ES-I3 (cell line): ENCODE results near the gene SUPT4H1.

Source experiments
- H3K36me3 ChIP-seq: 2 replicates; pipeline ENCODE4 v1.6.1; 2013; ENCODE audit warnings: mild to moderate bottlenecking, low read length, control low read depth, moderate library complexity; ENCODE audit not compliant: insufficient read depth
- H3K4me1 ChIP-seq: 2 replicates; pipeline ENCODE4 v1.6.1; 2013; ENCODE audit warnings: mild to moderate bottlenecking, control low read depth, low read length; ENCODE audit not compliant: insufficient read depth
- H3K9ac ChIP-seq: 2 replicates; pipeline ENCODE4 v1.6.1; 2013; ENCODE audit warnings: low read depth, mild to moderate bottlenecking, low read length, moderate library complexity
- H3K9me3 ChIP-seq: 2 replicates; pipeline ENCODE4 v1.6.1; 2013; ENCODE audit warnings: mild to moderate bottlenecking, low read length, moderate library complexity; ENCODE audit not compliant: control insufficient read depth, insufficient read depth

SUPT4H1 gene

DNA sequence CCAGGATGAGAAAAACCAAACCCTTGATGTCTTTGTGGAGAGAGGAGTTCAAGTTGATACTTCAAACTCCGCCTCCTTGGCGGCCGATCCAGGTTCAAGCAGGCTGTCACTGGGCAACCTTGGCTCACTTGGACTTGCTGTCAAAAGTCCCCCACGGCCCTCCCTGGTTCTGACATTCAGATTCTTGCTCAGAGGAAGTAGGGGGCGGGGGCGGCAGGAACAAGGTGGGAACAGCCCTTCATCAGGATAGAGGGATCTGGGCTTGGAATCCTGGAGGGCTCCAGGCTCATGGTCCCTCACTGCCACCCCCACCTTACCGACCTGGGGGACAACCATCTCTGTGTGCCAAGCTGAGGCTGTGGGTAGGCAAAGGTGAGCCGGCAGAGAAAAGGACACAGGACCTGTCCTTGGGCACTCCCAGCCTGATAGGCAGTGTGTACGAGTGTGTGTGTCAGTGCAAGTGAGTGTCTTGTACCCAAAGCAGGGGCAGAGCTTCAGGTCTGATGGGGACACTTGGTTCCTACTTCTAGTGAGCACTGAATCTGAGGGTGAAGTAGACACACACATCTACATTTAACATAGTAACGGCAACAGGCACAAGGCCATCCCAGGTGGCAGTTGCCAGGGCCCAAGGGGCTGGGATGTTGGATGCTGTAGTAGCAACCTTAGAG is 16.8 kb downstream of the SUPT4H1 start:
- Histone ChIP-seq H3K36me3 (no peaks in the 10 kb centered on the region), H3K4me1 (peaks cover 65% of the 10 kb centered on the region), H3K9ac (no peak overlapping the region), H3K9me3 (no peaks in the 10 kb centered on the region)

GRCh38 chr17:58334661-58335060 is 17.3 kb downstream of the SUPT4H1 start:
- H3K9ac ChIP-seq = no peak overlapping the region
- H3K36me3 ChIP-seq = no peaks in the 10 kb centered on the region
- H3K4me1 ChIP-seq = peaks cover 61% of the 10 kb centered on the region
- H3K9me3 ChIP-seq = no peaks in the 10 kb centered on the region

GRCh38 chr17:58334256-58334655 is 17.7 kb downstream of the SUPT4H1 start:
- peaks cover 58% of the 10 kb centered on the region for H3K4me1 ChIP-seq
- no peaks in the 10 kb centered on the region for H3K9me3 ChIP-seq
- H3K9ac ChIP-seq = no peak overlapping the region
- no peaks in the 10 kb centered on the region for H3K36me3 ChIP-seq

DNA sequence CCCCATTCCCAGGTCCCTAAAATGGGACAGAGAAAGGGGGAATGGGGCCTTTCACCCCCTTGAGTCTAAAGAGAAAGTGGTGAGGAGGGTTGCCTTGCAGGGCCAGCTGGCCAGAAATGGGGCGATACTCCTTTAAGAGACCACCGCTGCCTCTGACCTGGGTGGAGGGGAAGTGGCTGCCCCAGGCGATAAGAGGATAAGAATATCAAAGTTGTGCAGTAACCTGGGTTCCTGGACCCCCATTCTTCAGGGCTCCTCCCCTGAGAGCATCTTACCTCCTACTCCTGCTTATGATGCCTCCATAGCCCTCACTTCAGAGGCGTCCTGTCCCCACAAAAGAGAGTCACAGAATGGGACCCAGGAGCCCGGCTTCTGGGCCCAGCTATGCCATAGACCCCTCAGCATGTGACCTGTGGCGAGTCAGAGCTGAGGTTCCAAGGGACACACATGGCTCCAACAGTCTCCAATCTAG is 18.2 kb downstream of the SUPT4H1 start:
- Histone ChIP-seq H3K4me1 (peaks cover 60% of the 10 kb centered on the region), H3K36me3 (no peaks in the 10 kb centered on the region), H3K9me3 (no peaks in the 10 kb centered on the region), H3K9ac (no peak overlapping the region)

DNA sequence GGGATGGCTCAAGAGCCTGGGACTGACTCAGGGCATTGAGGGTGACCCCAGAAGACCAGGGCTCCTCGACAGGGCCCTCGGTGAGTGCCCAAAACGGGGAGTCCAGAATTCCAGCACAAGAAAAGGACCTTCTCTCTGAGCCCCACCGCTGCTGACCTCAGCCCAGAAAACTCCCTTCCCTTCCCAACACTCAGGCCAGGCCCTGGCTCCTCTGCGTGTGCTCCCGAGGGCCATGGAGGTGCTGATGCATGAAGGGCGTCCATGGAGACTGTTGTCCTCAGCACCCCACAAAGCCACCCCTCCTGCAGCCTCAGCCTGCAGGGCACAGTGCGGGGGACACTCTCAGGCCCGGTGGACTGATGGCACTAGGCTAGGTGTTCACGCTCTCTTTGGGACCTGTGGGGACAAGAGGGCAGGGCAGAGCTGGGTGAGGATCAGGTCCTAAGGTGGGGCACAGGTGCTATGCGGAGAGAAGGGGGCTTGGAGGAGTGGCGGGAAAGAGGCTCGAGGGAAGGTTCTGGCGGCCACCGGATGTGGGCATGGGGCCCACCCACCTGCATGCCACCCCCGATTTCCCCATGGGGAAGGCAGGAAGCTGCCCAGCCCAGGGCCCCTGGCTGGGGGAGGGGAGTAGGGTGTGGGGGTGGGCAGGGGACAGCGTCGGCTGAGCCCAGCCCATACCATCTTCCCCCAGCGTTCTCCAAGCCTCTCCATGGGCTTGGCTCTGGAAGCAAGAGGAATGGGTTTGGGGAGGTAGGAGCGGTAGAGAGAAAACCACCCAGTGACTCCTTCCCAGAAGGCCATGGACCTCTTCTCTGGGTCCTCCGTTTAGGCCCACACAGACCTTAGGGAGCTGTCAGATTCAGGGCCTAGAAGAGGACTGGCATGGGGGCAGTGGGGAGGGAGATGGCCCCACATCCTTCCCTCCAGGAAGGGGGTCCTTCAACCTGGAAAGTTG is 18.9 kb downstream of the SUPT4H1 start:
- H3K9ac ChIP-seq = no peak overlapping the region
- no peaks in the 10 kb centered on the region for H3K36me3 ChIP-seq
- H3K4me1 ChIP-seq = peaks cover 57% of the 10 kb centered on the region
- H3K9me3 ChIP-seq = no peaks in the 10 kb centered on the region

DNA sequence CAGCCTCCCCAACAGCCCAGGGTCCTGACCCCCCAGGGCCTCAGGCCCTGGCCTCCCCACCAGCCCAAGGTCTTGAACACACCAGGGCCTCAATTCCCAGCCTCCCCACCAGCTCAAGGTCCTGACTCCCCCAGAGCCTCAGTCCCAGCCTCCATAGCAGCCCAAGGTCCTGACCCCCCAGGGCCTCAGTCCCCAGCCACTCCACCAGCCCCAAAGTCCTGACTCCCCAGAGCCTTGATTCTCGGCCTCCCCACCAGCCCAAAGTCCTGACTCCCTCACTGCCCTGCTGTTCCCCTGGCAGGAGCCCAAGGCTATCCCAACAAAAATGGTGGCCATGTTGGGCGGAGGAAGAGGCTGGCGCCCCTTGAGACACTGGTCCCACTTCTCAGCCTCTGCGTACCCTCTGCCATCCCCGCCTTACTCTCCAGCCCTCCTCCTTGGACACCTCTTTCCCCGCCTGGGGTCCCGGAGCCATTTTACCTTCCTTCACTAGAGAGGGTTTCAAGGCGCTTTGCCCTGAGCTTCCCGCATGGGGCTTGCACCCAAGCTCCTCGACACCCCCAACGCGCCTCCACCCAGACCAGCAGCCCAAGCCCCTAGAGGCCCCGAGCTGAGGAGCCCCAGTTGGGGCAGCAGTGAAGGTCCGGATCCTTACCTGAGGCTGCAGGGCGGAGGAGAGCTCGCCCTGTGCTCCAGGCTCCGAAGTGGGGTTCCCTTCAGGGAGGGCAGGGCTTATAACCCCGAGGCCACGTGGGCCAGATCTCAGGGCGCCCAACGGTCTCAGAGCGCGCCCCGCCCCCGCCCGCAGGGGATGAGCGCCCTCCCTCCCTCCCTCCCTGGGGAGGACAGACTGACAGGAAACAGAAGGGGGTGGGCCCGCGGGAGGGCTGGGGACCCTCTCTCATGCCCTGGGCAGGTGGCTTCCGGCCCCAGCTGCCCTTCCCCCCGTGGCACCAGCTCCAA is 19.9 kb downstream of the SUPT4H1 start:
- Histone ChIP-seq H3K4me1 (peaks cover 49% of the 10 kb centered on the region), H3K9ac (peak overlapping the region; percentile 9; the same call in 1 of the 2 replicates), H3K36me3 (no peaks in the 10 kb centered on the region), H3K9me3 (no peaks in the 10 kb centered on the region)

DNA sequence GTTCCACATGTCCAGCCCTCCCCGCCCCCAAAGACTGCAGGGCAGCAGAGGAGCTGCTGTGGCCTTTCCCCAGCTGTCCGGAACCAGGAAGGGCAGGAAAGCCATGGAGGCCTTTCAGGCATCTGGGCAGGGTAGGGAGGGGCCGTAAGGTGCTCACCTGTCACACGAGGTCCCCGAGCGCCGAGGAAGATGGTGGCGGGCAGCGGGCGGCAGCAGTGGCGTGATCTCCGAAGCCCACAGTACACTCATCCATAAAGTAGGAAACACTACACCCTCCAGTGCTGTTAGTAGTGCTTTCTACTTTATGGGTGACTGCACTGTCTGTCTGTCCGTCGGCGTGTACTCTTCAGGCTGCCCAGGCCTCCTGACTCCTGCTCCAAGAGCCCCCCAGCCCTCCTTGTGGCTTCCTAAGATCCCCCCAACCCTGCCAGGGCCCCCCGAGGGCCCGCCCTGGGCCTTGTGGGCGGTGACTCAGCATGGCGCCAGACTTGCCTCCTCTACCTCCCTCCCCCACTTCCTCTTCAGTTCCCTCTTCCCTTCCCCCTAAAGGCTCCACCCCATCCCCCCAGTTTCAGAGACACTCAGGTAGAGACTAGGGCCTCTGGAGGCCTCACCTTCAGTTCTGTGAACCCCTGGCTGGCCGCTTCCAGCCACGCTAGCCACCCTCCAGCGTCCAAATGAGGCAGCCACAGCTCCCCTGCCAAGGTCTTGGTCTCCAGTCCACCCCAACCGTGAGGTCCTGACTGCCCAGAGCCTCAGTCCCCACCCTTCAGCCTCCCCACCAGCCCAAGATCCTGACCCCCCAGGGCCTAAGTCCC is 20.8 kb downstream of the SUPT4H1 start:
- peak overlapping the region; percentile 24 for H3K9ac ChIP-seq
- peaks cover 40% of the 10 kb centered on the region for H3K4me1 ChIP-seq
- no peaks in the 10 kb centered on the region for H3K9me3 ChIP-seq
- H3K36me3 ChIP-seq = no peaks in the 10 kb centered on the region

GRCh38 chr17:58330538-58330996 is 21.4 kb downstream of the SUPT4H1 start:
- no peak overlapping the region; the same call in 1 of the 2 replicates for H3K9ac ChIP-seq
- H3K4me1 ChIP-seq = peaks cover 34% of the 10 kb centered on the region
- H3K36me3 ChIP-seq = no peaks in the 10 kb centered on the region
- H3K9me3 ChIP-seq = no peaks in the 10 kb centered on the region

GRCh38 chr17:58329810-58330537 is 22.0 kb downstream of the SUPT4H1 start:
- Histone ChIP-seq H3K9ac (no peak overlapping the region), H3K9me3 (no peaks in the 10 kb centered on the region), H3K4me1 (peaks cover 34% of the 10 kb centered on the region), H3K36me3 (no peaks in the 10 kb centered on the region)

DNA sequence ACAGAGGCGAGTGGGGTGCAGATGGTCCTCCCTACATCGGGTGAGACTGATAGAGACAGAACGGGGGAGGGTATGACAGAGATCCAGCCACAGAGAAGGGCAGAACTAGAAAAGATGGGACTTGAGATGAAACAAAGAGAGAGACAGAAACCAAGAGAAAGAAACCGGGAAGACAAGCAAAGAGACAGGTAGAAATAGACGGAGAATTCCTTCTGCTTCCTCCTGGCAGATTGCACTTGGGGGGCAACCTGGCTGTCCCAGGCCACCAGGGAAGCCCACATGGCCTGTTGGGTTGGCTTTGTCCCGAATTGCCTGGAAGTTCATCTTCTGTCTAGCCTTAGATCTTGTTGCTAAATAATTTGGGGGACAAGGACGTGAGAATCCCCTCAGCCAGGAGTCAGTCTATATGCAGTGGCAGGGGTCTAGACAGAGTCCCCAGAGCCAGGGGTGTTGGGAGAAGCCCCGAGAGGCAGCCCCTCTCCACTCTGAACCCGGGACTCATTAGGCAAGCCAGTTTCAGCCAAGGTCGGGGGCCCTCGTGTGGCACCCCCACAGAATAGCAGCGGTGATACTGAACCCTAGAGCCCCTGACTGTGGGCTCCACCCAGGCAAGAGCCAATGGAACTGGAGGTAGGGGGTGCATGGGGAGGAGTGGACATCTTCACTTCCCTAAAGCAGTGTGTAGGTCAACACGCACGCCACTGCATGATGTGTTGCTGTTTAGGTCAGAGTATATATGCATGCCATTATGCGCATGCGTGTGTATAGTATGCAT is 22.8 kb downstream of the SUPT4H1 start:
- Histone ChIP-seq H3K36me3 (no peaks in the 10 kb centered on the region), H3K9me3 (no peaks in the 10 kb centered on the region), H3K4me1 (peaks cover 31% of the 10 kb centered on the region), H3K9ac (no peak overlapping the region)

GRCh38 chr17:58328195-58329034 is 23.6 kb downstream of the SUPT4H1 start, which contains the start of gene TSPOAP1:
TSS of gene TSPOAP1 (minus strand) at chr17:58328795. CDS start at chr17:58327920, 875 bp downstream.
- no peaks in the 10 kb centered on the region for H3K36me3 ChIP-seq
- H3K9me3 ChIP-seq = no peaks in the 10 kb centered on the region
- no peak within 1 kb of the TSS for H3K9ac ChIP-seq
- peaks cover 36% of the 10 kb centered on the region for H3K4me1 ChIP-seq
